Hematopoietic multipotent progenitor cell treated with erythropoietin and hydrocortisone succinate and interleukin-3 and kit ligand, for 8 days (in vitro differentiated cells): ENCODE measurements around the gene RNF138.
A peak's percentile ranks its signal among the peaks of the same experiment; 100 is the strongest.
"Not testable (repeated sequence)": the region's sequence is repeated elsewhere in the genome, so short reads cannot be mapped to it uniquely, and the experiment has no call there.

ENCODE experiments used
- DNase-seq: peaks from one replicate; pipeline ENCODE4 v3.0.0-alpha.2; 2015

Gene RNF138

GRCh38 chr18:32096946-32097345, 5.3 kb downstream of the RNF138 start:
- DNase-seq = no peak

- DNase-seq = no peak
Observed at GRCh38 chr18:32104516-32104915, 12.8 kb downstream of the RNF138 start.

GRCh38 chr18:32110005-32110404, 18.3 kb downstream of the RNF138 start:
- DNase-seq = no peak

- DNase-seq = no peak
Observed at GRCh38 chr18:32111706-32112105, 20.0 kb downstream of the RNF138 start.

- no peak for DNase-seq
Observed at GRCh38 chr18:32112826-32113225, 21.2 kb downstream of the RNF138 start.

GRCh38 chr18:32114293-32114942, 22.7 kb downstream of the RNF138 start:
- no peak for DNase-seq

GRCh38 chr18:32122039-32122438, 30.4 kb downstream of the RNF138 start:
- peak; percentile 43 for DNase-seq

- no peak for DNase-seq
Observed at GRCh38 chr18:32126538-32126937, 34.9 kb downstream of the RNF138 start.

GRCh38 chr18:32135625-32136024, 44.0 kb downstream of the RNF138 start:
- DNase-seq = no peak

GRCh38 chr18:32138332-32138982, 46.8 kb downstream of the RNF138 start:
- peak; percentile 93 for DNase-seq

GRCh38 chr18:32139835-32140283, 48.2 kb downstream of the RNF138 start:
- no peak for DNase-seq

- no peak for DNase-seq
Observed at GRCh38 chr18:32148185-32148870, 56.7 kb downstream of the RNF138 start.

GRCh38 chr18:32152705-32153448, 61.2 kb downstream of the RNF138 start:
- DNase-seq = no peak

GRCh38 chr18:32156855-32157254, 65.2 kb downstream of the RNF138 start:
- DNase-seq = no peak

GRCh38 chr18:32157580-32157979, 65.9 kb downstream of the RNF138 start:
- DNase-seq = no peak

GRCh38 chr18:32158108-32158624, 66.5 kb downstream of the RNF138 start:
- DNase-seq = peak; percentile 86

GRCh38 chr18:32158631-32159030, 67.0 kb downstream of the RNF138 start:
- not testable (repeated sequence) for DNase-seq

- no peak for DNase-seq
Observed at GRCh38 chr18:32160547-32160946, 68.9 kb downstream of the RNF138 start.

GRCh38 chr18:32167980-32168730, 76.5 kb downstream of the RNF138 start:
- DNase-seq = no peak

GRCh38 chr18:32173654-32174053, 82.0 kb downstream of the RNF138 start:
- no peak for DNase-seq

GRCh38 chr18:32174719-32175118, 83.0 kb downstream of the RNF138 start:
- DNase-seq = no peak

GRCh38 chr18:32175265-32175664, 83.6 kb downstream of the RNF138 start:
- no peak for DNase-seq
